Stimulated activated CD8-positive, alpha-beta memory T cell treated with anti-CD3 and anti-CD28 coated beads, Interleukin-7, amount 100 ng/mL, for 48 hours (primary cell): ENCODE measurements around the gene LILRB4.
"Not testable (repeated sequence)": the region's sequence is repeated elsewhere in the genome, so short reads cannot be mapped to it uniquely, and the experiment has no call there.

Experiments used
- DNase-seq, 2 donors: peaks; one replicate each; pipeline ENCODE4 v3.0.0-alpha.2; 2020; ENCODE audit warnings: low read depth in 1 of 2; ENCODE audit errors: extremely low read depth in 1 of 2

The LILRB4 gene

DNA sequence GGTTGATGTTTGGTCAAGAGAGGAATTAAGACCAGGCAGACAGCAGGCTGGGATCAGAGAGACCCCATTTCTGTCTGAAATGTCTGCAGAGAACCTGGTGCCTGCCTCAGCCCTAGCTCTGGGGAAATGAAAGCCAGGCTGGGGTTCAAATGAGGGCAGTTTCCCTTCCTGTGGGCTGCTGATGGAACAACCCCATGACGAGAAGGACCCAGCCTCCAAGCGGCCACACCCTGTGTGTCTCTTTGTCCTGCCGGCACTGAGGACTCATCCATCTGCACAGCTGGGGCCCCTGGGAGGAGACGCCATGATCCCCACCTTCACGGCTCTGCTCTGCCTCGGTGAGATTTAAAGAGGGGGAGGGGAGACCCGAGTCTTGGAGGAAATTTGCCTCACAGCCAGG, at the start of gene LILRB4:
Gene LILRB4 (plus strand): TSS at position 256 of the 400 bp plus-strand sequence. CDS start 49 bp downstream, at position 305.
- no peak for DNase-seq

DNA sequence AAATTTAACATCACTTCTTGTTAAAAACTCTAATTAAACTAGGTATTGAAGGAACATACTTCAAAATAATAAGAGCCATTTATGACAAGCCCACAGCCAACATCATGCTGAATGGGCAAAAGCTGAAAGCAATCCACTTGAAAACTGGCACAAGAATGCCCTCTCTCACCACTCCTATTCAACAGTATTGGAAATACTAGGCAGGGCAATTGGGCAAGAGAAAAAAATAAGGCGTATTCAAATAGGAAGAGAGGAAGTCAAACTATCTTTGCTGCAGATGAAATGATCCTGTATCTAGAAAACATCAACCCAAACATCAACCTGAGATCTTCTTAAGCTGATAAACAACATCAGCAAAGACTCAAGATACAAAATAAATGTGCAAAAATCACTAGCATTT, 48.1 kb upstream of the LILRB4 start:
- no peak for DNase-seq

DNA sequence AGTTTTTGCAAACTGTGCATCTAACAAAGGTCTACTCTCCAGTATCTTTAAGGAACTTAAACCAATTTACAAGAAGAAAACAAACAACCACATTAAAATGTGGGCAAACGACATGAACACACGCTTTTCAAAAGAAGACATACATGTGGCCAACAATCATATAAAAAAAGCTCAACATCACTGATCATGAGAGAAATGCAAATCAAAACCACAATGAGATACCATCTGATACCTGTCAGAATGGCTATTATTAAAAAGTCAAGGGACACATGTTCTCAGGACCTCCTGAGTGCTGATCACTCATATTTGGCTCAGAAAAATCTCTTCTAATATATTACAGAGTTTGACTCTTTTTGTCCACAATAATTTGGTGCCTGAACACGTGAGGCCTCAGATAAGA, 46.7 kb upstream of the LILRB4 start:
- no peak for DNase-seq

DNA sequence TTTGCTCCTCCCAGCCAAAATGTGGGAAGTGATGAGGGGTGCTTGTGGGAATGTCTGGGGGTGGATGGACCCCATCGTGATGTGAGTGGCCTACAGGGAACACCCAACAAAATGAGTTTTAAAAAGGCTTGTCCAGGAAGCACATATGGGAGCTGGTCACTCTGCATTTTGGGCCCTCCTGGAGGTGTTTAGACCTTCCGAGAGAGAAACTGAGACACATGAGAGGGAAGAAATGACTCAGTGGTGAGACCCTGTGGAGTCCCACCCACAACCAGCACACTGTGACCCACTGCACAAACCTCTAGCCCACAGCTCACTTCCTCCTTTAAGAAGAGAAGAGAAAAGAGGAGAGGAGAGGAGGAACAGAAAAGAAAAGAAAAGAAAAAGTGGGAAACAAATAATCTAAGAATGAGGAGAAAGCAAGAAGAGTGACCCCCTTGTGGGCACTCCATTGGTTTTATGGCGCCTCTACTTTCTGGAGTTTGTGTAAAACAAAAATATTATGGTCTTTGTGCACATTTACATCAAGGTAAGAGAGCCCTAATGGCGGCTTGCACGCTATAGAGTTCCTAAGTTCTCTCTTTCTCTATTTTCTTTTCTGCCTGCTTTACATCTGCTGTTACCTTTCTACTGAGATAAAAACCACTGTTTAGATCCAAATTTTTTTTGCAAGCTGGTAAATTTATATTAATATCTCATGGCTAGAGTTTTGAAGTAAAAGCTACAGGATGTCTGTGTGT, 45.8 kb upstream of the LILRB4 start:
- no peak for DNase-seq

DNA sequence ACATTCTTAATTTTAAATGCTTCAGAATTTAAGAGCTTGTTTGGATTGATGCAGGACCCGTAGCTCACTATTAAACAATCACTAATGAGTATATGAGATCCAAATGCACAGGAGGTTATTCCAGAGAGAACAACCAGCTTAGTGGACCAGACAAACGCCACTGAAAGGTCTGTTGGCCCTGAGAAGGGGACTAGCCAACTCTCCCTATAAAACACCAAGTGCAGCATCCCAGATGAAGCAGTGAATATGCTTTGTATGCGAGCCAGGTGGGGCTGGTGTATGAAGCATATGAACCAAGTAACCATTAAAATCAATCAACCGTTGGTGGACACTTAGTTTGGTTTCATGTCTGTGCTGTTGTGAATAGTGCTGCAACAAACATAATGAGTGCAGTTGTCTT, 42.3 kb upstream of the LILRB4 start:
- no peak for DNase-seq

DNA sequence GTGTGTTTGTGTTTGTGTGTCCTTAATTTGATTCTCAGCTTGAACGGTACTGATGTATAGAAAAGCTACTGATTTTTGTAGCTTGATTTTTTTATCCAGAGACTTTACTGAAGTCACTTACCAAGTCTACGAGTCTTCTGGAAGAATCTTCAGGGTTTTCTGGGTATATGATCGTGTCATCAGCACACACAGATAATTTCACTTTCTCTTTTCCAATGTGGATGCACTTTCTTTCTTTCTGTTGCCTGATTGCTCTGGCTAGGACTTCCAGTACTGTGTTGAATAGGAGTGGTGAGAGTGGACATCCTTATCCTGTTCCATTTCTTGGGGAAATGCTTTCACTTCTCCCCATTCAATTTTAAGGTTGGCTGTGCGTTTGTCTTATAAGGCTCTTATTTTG, 40.4 kb upstream of the LILRB4 start:
- no peak for DNase-seq

DNA sequence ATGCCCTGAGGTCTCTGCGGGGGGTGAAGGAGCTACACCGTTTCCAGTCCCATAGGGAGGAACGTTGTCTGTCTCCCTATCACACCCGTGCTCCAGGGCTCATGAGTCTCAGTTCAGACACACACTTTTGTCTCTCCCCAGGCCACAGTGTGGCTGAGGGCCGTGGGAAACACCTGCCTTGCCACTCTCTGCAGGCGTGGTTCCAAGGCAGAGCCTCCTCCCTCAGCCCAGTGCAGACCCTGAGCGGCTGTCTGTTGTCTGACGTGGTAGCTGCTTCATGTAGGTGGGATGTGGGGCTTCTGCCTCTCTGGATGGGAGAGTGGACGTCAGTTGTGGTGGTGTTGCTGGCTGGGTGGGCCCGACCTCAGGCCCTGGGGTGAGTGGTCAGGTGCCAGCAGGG, 38.6 kb upstream of the LILRB4 start:
- DNase-seq = not testable (repeated sequence)

DNA sequence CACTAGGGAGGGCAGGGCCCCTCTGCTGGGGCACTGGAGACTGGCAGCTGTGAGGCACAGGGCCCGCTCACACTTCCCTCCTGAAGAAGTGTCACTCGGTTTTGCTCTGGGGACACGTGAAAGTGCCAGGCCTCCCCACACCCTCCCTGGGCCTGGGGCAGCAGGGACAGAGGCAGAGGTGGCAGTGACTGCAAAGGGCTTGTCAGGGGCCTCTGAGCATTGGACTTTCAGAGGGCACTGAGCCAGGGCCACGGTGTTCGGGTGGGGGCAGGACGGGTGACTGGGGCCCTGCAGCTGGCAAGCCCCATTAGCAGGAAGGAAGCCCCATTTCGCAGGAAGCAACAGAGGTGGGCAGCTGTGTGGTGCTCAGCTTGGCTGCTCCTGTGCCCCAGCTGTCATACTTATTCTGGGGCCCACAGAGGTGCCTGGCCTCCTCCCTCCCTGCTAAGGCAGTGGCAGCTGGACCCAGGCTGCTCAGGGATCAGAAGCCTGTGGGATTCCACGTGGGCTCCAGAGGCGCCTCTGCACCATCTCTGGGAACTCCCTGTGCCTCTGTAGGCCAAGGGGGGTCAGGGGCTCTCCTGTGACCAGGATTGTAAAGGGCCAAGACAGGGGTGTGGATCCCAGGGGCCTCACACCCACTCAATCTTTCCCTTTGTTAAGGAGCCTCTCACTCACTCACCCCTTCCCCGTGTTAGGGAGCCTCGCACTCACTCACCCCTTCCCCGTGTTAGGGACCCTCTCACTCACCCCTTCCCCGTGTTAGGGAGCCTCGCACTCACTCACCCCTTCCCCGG, 37.7 kb upstream of the LILRB4 start:
- DNase-seq = not testable (repeated sequence)

DNA sequence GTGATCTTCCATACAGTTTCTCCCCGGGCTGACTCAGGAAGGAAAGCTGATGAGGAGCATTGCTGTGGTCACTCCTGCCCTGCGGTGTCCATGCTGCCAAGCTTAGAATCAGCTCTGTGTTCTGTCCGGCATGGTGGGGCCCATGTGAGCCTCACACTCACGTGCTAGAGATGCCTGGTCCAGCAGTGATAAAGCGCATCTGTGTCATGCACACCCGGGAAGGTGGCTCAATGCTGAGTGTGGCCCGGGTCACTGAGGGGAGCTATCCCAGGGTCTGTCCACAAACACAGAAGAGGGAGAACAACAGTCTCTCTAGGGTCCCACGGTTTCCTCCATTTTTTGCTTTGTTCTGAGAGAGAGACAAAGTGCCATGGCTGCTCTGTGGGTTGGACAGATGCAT, 36.0 kb upstream of the LILRB4 start:
- no peak for DNase-seq

DNA sequence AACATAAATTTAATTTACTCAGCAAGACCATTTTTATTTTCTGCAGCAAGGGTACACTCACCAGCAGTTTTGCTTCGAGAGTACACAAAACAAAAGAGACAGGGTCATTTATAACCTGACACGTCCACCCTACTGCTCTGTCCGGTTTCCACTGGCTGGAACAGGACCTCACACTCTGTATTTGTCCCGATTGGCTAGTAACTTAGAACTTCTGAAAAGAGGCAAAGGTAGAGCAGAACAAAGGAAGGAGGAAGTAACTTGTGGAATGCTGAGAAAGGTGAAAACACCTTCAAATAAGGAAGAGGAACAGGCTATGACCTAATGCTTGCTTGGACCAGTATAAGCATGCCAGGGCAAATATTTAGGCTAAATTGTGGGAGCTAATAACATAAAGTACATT, 34.9 kb upstream of the LILRB4 start:
- DNase-seq = not testable (repeated sequence)

DNA sequence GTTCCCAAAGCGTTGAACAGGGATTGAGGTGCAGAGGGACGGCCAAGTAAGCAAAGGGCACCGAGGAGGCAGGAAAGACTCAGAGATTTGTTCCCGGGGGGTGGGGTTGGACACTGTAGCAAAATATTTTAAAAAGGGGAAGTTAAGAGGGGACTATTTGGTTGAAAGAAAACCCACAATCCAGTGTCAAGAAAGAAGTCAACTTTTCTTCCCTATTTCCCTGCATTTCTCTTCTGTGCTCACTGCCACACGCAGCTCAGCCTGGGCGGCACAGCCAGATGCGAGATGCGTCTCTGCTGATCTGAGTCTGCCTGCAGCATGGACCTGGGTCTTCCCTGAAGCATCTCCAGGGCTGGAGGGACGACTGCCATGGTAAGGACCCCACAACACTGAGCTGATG, 32.5 kb upstream of the LILRB4 start, which contains the start of gene LILRB1:
Gene LILRB1 (plus strand): TSS at position 223 of the 400 bp plus-strand sequence. CDS start 590 bp downstream, outside the sequence.
- DNase-seq = not testable (repeated sequence)

DNA sequence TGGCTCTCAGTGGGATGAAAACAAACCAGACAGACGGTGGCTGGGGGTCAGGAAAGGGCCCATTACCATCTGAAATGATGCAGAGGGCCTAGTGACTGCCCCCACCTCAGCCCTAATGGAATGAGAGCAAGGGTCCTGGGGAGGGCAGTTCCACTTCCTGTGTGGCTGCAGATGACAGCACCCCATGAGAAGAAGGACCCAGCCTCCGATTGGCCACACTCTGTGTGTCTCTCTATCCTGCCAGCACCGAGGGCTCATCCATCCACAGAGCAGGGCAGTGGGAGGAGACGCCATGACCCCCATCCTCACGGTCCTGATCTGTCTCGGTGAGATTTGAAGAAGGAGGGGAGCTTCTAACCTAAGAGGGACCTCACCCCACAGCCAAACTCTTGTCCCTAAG, 32.0 kb upstream of the LILRB4 start:
- DNase-seq = no peak

DNA sequence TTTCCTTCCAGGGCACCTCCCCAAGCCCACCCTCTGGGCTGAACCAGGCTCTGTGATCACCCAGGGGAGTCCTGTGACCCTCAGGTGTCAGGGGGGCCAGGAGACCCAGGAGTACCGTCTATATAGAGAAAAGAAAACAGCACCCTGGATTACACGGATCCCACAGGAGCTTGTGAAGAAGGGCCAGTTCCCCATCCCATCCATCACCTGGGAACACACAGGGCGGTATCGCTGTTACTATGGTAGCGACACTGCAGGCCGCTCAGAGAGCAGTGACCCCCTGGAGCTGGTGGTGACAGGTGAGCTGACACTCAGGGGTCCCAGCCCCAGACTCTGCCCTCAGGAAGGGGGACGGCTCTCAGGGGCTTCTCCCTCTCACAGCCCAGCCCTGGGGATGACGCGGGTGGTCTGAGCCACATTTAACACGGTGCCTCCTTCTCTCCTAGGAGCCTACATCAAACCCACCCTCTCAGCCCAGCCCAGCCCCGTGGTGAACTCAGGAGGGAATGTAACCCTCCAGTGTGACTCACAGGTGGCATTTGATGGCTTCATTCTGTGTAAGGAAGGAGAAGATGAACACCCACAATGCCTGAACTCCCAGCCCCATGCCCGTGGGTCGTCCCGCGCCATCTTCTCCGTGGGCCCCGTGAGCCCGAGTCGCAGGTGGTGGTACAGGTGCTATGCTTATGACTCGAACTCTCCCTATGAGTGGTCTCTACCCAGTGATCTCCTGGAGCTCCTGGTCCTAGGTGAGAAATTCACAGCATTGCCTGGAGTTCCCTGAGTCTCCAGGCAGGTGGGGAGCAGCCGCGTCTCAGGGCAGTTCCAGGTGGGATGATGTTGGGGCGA, 31.1 kb upstream of the LILRB4 start:
- DNase-seq = not testable (repeated sequence)

DNA sequence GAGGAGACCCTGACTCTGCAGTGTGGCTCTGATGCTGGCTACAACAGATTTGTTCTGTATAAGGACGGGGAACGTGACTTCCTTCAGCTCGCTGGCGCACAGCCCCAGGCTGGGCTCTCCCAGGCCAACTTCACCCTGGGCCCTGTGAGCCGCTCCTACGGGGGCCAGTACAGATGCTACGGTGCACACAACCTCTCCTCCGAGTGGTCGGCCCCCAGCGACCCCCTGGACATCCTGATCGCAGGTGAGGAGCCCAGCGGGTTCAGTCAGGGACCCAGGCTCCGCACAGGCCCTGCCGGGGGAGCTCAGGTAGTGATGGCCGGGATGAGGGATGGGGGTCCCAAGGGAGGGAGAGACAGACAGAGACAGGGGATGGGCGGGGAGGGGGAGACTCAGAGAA, 30.3 kb upstream of the LILRB4 start:
- not testable (repeated sequence) for DNase-seq

DNA sequence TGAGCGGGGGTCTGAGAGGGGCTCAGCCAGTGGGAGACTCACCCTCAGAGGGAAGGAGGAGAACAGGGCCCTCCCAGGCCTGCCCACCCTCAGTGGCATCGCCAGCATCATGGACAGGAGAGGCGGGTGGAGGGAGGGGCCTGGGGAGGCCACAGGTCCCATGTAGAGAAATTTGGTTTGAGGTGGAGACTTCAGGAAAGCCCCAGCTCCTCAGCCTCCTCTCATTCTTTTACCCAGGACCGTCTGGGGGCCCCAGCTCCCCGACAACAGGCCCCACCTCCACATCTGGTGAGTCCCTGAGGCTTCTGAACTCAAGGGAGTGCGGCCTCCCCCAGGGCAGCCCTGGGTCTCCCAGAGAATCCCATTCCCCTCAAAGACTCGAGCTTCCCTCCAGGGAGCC, 29.4 kb upstream of the LILRB4 start:
- DNase-seq = no peak

DNA sequence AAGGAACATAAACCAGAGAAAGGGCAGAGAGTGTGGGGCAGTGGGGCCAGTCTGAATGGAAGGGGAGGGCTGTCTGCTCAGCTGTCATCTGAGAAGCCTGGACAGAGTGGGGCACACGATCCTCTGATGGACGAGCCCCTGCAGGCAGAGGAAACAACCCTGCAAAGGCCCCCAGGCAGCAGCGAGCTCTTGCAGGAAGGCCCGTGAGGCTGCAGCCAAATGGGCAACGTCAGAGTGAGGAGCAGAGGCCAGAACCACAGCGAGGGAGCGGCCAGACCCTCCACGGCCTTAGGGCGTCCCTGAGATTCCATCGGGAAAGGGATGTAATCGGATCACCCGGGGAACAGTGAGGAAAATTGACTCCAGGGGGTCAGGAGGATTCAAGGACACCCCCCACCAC, 26.7 kb upstream of the LILRB4 start:
- not testable (repeated sequence) for DNase-seq

DNA sequence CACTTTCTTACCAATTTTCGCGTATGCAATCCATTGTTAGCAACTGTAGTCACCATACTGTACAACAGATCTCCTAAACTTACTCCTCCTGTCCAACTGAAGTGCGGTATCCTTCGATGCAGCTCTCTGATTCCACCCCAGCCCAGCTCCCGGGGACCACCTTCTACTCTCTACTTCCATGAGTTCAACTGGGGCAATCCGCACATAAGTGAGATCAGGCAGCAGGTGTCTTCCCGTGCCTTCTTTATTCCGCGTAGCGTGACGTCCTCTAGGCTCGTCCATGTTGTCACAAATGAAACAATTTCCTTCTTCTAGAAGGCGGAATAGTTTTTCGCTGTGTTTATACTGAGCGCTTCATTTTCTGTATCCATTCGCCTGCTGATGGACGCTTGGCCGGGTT, 24.1 kb upstream of the LILRB4 start:
- DNase-seq = no peak

DNA sequence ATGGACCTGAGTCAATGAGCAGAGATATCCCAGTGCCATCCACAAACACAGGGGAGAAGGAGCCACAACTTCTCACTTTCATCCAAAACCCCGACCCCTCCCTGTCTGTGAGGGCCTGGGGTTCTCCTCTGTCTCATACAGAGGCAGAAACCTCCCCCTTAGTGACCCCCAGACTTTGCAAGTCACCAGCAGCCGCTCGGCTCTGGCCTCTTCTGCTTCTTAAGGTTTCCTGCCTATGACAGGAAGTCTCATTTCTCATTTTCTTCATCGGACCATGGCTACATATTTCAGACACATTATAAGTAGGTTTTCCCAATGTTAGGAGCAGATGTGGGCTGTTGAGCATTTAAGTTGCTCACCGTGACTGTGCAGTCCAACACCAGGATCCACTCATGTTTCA, 19.8 kb upstream of the LILRB4 start:
- DNase-seq = not testable (repeated sequence)

DNA sequence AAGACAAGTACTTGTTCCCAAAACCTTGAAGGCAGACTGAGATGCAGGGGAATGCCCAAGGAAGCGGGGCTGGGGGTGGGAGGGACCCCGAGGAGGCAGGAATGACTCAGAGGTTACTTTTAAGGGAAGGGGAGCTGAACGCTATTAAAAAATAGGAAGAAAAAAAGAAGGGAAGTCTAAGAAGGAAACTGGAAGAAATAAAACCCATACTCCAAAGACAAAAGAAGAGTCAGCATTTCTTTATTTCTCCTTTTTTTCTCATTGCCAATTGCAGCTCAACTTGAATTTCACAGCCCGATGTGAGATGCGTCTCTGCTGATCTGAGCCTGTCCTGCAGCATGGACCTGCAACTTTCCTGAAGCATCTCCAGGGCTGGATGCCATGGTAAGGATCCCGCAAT, 19.2 kb upstream of the LILRB4 start:
- DNase-seq = not testable (repeated sequence)

DNA sequence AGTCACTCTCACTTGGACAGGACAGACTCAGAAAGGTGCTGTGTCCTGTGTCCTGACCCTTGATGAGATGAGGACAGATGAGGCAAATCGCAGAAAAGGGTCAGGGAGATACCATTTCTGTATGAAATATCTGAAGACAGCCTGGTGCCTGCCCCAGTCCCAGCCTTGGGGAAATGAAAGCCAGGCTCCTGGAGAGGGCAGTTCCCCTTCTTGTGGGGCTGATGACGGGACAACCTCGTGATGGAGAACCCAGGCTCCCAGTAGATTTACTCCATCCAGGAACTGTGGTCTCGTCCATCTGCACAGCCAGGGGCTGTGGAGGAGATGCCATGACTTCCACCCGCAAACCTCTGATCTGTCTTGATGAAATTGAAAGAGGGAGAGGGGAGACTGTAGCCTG, 18.7 kb upstream of the LILRB4 start:
- no peak for DNase-seq

DNA sequence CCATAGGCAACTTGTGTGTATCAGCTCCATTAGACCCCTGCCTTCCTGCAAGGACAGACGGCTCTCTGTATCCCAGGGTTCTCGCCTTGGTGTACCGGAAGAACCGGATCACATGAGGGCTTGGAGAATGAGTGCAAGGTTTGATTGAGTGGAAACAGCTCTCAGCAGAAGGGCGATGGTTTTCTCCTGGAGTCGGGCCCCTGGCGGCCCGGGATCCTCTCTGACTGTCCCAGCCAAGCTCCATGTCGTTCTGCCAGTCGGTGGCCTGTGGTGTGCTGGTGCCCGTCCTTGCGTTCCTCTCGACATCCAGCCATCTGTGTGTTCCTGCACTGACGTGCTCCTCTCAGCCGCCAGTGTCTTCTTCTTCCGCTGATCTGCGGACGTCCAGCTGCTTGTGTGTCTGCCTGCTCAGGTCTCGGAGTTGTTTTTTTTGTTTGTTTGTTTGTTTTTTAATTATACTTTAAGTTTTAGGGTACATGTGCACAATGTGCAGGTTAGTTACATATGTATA, 16.4 kb upstream of the LILRB4 start:
- no peak for DNase-seq
